Testis (tissue), 2 donors: ENCODE measurements around the gene PDE6G.

Experiments used
- CTCF ChIP-seq, 3 experiments: fragments of 450-650 bp in 2 of 3; fragments of 200-600 bp in 1 of 3; sonication (generic) in 1 of 3; IDR thresholded peaks; one replicate each; pipeline ENCODE4 v1.5.1; 2016 to 2019; ENCODE audit warnings: antibody characterized with exemption in 3 of 3, mild to moderate bottlenecking in 2 of 3, moderate library complexity in 1 of 3
- POLR2A ChIP-seq: fragments of 450-650 bp; IDR thresholded peaks from one replicate; pipeline ENCODE4 v1.6.1; 2017; ENCODE audit warnings: antibody characterized with exemption, mild to moderate bottlenecking, moderate library complexity

- no peak for TF ChIP-seq CTCF (IDR thresholded peaks at IDR 0.05)
- no peak for TF ChIP-seq POLR2A
These were observed 31.6 kb upstream of the PDE6G start for GRCh38 chr17:81687770-81688541.
